HG03520 (cell line): ENCODE measurements around the gene VASH2.
"Not testable (repeated sequence)": the region's sequence is repeated elsewhere in the genome, so short reads cannot be mapped to it uniquely, and the experiment has no call there.

Experiments
- ATAC-seq: cut with Tn5 transposase; IDR thresholded peaks from one replicate; pipeline ENCODE4 v1.9.1; 2021; ENCODE audit warnings: mild to moderate bottlenecking, moderate library complexity; ENCODE audit not compliant: unreplicated experiment

VASH2 gene

DNA sequence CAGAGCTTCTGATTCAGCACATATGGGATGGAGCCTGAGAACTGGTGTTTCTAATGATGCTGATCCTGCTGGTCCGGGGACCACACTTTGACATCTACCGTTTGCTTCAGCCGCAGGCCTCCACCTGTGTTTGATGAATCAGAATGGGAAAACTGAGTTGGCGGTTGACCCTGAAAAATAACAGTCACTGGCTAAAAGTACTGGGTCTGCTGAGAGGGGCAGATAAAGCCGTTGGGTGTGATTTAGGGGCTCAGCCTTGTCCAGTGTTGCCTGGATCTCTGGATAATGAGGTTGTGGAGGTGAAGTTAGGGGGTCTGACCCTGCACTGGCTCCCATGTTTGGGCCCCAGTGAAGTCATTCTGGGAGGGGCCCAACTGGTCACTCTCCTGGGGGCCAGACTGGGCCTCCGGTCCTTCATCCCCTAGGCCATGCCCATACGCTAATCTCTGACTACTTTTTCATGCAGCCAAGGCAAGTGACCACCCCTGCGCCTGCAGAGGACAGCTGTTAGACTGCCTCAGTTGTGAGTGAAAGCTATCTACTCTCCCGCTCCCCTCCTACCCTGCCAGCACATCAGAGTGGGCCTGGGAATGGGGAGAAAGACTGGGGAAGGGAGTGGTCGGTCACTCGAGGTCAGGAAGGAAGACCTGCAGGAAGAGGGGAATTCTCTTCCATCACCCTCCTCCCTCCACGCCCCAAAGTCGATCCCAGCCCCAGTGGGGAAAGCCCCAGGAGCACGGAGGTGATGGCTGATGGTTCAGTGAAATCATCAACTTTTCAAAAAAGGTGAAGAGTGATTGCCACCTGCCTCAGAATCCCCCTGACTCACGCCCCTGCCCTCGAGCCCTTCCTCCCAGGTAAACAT is 27.7 kb downstream of the VASH2 start:
- peak; percentile 28 for ATAC-seq

DNA sequence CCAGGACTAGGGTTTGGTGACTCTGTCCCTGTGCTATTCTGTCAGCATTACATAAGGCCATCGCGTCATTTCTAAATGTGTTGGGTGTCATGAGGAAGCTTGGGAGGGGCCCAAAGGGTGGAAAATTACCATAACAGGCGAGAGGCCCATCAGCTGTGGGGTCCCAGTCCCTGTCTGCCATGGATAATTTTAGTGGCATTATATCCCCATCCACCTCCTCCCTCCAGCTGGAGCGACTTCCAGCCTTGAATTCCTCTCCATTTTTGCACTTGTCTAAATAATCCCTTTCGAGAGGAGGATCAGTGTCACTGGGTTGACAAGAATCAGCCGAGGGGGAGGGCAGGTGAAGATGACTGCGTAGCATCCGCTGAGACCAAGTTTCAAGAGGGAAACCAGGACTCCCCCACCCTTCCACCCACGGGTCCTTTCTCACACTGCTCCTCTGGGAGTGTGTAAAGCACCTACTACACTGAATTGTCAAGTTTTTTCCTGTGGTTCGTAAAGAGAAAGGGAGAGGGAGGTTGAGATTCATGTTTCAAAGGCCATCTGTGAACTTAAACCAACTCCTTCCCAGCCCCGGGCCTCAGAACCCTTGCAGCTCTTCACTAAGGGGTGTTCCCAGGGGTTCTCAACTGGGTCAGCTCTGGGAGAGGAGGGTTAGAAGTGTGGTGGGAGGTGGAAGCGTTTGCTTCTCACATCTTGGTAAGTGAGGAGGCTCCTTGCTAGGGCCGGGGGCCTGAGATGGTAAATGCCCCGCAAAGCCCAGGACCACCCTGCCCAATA is 29.2 kb downstream of the VASH2 start:
- ATAC-seq, result peak; percentile 66

DNA sequence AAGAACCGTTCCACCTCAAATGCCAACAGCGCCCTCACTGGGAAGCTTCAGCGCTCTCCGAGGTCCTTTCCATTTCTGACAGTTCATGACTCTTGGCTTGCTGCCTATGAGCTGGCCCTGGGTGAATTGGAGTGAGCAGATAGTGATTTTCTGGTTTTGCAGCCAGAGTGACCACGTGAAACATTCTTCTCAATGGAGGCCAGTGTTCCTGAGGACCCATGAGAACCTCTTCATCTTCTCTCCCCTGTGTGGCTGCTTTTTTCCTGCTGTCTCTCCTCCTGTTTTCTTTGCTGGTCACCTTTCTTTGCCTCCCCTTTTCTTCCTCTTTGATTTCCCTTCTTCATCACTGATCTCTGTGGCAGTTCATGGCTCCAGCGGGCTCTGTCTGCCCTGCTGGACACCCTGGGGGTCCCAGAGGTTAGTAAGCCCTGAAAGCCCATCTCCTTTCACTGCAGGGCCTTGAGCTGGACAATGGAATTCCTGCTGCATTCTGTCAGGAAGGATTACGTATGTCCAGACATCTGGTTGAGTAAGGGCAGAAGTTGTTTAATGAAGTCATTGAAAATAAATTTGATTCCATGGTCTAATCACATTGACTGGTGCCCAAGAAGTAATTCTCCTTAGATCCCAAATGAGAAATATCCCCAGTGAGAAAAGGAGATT is 29.9 kb downstream of the VASH2 start:
- no peak for ATAC-seq

DNA sequence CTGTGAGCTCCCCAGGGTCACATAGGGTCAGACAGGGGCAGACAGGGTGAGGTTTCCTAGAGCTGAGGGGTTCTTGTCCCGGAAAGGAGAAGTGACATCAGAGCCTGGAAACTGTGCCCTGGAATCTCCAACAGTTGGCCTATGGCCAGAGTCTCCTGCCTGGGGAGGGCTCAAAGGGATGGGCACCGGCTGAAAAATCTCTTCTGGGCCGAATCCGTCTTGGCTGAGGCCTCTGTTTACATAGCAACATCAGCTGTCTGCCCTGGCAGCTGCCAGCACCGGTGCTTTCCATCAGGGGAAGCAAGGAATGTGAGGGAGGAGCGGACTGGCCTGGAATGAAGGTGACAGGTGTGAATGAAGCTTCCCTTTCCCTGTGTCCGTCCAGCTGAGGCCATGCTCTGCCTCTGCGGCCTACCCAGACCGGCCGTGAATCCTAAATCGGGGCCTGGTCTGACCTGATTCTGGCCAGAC is 30.7 kb downstream of the VASH2 start:
- no peak for ATAC-seq

DNA sequence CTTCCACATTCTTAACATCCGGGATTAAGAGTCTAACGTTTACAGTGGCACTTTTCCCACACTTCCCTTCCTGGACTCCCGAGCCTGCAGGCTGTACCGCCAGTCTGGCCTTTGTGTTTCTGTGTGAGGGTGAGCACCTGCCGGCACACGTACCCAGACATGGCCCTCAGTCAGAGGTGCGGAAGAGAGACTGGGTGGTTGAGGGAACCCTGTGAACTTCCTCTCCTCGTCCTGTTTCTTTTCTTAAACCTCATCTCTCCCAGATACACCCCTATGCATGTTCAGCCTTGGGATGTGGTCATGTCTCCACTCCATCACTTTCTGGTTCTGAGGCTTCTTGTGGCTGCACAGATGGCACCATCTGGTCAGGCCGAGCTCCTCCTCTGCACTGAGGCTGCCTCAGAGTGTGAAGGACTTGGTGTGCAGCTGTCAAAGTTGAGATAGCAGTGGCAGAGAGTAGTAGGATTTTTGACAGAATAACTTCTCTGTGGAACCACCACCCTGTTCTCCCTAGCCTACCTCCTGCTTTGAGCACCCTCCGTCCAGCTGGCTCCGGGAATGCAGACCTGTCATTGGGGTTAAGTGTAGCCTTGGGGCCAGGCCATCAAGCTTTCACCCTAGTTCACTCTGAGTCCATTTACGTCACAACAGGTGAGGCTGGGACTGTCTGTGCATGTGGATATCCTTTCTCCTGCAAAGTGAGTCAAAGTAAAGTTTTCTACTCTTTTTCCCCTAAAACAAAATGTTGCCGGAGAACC is 31.4 kb downstream of the VASH2 start:
- peak; percentile 38 for ATAC-seq

DNA sequence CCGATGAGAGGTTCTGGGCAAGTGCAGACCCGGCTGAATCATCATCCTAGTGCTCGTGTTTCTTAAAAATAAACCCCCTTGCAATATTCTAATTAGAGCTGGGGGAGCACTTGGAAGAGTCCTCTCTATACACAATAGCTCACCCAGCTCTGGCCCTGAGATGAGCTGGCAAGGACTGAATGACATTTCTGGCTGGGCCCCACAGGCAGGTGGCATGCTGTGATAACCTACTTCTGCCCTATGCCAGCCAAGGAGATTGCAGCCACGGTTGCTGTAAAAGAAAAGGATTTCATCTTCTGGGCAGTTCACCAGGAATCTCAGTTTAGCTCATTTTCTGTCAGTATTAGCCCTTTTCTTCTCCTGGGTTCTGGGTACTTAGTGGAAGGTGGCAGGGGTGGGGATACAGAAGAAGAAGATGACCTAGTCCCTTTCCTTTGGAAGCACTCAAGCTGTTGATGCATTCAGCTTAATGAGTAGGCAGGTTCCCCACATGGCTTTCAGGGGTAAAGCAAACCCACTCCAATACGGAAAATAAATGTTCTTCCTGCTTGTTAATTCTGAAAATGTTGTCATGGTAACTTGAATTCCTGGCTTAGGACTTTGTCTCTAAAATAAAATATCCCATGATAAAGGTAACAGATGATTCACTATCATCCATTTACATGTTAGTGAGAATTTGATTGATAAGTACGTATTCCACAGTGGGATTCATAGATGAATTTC is 32.2 kb downstream of the VASH2 start:
- no peak for ATAC-seq

DNA sequence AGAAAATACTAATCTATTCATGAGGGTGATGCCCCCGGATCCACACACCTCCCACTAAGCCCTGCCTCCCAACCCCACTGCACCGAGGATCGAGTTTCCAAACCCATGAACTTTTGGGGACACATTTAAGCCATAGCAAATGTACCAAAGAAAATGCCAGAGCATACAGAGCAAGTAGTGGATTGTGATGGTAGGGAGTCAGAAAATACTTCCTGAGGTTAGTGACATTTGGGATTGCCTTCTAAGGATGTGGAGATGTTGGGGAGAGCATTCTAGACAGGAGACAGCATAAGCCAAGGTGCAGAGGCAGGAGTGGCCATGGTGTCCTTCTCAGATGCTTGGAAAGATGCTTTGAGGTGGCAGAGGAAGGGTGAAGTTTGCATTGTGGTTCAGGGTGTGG is 33.1 kb downstream of the VASH2 start:
- ATAC-seq, result no peak

DNA sequence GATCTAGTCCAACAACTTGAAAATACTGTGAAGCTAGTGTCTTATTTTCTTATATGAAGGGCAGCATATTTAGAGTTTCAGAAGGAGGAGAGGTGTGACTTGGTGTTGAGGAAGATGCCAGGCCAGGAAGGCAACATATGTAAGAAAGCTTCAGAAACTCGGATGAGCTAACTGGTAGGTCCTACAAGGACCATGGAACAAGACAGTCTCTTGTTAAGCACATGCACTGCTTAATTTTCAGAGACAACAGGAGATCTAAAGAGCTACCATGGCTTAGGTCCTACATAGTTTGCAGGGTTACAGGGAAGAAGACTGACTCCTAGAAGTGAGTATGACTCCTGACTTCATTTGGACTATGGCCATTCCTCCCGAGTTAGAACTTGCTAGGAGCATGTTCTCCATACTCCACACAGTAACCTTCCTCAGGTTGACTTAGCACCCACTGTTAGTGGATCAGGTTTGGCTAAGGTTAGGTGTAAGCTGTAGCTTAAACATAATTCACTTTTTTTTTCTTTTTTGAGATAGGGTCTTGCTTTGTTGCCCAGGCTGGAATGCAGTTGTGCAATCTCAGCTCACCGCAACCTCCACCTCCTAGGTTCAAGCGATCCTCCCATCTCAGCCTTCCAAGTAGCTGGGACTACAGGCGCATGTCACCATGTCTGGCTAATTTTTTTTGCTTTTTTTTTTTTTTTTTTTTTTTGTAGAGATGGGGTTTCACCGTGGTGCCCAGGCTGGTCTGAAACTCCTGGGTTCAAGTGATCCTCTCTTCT is 34.4 kb downstream of the VASH2 start:
- ATAC-seq, result no peak

DNA sequence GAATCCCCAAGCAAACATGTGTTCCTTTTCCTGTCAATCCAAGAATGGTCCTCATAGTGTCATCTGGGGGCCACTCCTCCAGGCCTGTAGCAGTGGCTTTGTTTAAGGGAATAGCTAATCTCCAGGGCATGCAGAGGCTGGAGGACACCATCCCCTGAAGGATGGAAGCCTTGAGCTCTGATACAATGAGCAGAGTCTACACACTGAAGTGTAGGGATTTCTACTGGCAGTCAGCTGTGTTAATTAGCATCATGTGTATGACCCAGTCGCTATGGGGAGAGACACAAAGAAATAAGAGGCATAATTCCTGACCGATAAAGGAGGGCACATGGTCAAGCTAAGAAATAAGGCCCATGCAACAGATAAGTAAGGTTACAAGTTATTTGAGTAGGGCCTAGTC is 36.2 kb downstream of the VASH2 start:
- no peak for ATAC-seq

DNA sequence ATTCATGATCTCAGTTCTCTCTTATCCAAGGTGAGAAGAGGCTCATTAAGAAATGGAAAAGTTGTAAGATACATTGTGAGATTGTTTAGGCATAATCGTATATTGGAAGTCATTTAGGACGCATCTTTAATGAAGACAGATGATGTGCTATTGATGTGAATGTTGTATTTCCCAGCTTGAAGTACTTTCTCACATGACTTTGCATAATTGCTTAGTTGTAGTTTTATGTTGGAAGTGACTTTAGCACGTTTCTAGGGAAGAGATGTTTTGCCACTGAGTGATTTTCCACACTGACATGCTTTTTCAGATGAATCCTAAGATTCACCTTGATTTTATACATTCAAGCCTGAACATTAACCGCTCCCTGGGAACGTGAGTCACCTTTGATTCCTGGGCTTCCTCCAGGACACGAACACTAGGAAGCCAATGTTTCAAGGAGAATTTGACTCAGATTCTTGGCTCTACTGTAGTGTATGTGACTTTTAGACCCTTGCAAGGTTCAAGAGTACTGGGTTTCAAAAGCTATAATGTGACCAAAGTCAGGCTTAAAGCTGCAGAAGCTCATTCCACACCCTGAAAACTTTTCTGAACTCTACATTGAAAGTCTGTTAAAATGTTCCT is 37.5 kb downstream of the VASH2 start:
- ATAC-seq, result no peak

DNA sequence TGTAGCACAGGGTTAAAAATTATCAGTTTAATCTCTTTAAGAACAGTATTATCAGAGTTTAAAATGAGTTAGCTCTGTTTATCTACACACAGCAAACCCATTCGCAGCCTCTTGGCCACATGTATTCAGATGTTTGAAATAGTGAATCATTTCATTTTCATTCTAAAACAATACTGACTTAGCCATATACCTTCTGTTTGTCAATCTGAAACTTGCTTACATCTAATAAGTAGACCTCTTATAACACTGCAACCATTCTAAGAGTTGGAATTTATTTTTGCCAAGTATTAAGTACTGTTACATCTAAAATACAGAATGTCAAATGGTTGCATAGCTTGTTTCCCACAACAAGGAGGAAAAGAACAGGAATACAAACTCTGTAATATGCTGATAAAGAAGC is 39.9 kb downstream of the VASH2 start:
- no peak for ATAC-seq

DNA sequence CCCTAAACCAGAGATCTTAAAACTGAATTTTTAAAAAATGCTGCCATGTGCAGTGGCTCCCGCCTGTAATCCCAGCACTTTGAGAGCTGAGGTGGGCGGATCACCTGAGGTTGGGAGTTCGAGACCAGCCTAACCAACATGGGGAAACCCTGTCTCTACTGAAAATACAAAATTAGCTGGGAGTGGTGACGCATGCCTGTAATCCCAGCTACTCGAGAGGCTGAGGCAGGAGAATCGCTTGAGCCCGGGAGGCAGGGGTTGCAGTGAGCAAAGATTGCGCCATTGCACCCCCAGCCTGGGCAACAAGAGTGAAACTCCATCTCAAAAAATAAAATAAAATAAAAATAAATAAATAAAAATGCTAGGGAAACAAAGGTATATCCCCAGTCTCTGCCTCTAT is 43.6 kb downstream of the VASH2 start:
- ATAC-seq, result not testable (repeated sequence)

DNA sequence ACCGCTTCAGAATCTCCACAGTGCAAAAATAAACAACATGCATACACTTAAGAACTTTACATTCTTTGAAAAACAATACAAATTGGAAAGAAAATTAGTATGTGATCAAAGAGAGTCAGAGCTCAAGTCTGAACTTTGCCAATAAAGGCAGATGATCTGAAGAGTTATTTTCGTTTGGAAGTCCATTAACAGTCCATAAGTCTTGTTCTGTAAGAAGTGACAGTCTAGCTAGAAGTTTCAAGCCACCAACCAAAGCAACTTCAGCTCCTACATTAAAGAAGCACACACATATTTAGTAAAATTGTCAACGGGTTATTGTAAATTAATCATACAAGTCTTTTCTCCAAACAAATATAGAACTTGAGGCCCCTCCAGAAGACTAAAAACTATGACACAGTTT is 44.6 kb downstream of the VASH2 start:
- ATAC-seq, result no peak

DNA sequence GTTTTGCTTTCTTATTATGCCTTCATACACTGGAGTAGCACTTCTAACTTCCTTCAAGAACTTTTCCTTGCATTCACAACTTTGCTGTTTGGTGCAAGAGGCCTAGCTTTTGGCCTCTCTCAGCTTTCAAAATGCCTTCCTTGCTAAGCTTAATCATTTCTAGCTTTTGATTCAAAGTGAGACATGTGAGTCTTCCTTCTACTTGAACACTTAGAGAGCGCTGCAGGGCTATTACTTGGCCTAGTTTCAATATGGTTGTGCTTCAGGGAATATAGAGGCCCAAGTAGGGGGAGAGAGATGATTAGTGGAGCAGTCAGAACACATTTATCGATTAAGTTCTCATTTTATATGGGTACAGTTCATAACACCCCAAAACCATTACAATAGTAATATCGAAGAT is 52.9 kb downstream of the VASH2 start:
- no peak for ATAC-seq

DNA sequence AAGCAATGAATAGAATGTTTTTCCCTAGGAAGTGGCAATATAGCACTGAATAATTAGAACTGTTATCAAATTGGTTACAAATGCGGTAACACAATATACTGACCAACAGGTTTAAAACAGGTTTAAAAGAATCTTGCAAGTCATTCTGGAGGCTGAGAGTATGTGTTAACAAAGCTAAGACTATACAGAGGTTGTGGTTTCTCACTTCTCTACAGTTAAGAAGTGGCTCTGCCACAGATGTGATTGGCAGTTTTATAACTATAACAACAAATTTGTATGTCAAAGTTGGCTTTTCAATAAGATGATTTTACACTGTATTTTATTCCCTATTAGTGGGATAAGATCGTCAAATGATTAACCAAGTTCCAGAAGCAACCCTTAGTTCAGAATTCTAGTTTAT is 58.2 kb downstream of the VASH2 start:
- no peak for ATAC-seq

DNA sequence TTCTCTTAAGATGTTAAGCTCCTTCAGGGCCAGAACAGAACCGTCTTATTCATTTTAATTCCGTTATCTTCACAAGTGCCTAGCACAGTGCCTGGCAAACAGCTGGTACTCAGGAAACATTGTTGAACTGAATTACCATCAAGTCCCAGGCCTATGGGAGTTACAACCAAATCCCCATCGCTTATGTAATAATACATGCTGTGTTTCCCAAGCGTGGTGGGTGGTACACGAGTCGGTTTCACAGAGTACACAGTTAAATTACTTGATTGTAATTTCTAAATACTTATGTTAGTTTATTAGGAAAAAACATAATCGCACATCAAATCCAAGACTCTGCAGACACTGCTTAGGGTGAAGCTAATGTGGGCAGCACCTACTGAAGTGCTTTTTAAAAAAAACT is 64.3 kb downstream of the VASH2 start:
- no peak for ATAC-seq

DNA sequence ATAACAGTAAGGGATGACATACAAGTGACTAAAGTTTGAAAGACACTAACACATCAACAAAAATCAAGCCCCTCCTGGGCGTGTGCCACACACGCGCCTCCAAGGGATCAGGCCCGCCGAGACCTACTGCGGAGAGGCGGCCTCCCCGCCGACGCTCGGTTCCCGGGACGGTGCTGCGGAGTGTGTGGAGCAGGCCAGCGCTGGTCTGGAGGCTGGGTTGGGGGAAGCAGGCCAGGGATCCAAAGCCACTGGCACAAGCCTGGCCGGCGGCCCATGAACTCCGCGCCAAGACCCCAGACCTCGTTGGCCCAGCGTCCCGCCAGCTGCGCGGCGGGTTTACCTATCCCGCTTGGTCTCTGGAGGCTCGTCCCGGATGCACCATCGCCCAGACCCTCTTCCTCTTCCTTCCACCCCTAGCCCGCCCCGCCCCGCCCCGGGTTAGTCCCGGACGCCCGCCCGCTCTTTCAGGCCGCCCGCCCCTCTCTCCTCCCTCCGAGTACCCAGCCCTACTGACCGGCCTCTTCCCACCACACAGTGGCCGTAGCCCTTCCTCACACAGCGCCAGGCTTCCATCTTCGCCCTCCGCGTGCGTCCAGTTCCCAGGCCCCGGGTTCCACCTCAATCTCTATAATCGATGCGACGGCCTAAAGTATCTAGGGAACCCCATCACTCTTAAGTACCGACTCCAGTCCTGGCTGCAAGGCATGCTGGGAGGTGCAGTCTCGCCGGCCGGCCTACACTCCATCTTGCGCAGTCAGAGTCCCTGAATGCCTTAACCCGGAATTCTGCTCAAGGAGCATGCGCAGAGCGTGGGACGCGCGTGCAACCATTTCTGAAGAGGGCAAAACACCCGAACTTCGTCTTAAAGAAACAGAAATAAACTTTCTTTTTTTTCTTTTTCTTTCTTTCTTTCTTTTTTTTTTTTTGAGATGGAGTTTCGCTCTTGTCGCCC is 65.0 kb downstream of the VASH2 start, which contains the start of gene ANGEL2:
Gene ANGEL2 (minus strand): TSS at position 769 of the 952 bp plus-strand sequence. CDS start 196 bp downstream, at position 573.
- peak; percentile 97 for ATAC-seq
